Renal cortical epithelial cell (primary cell): Measurements from ENCODE around the gene MAP1B. TPM values are rescaled to one million over a fixed set of nuclear protein-coding genes. Genes with fewer than 3 reads are reported as not detected.

Experiments used
- DNase-seq: peaks from one replicate; pipeline ENCODE4 v3.0.0-alpha.2; 2011; ENCODE audit warnings: low read depth
- total RNA-seq: library from RNA; depleted of rRNA; stranded (reverse); fragments of >200 nt; gene quantifications from 2 replicates; pipeline ENCODE4 v1.2.3, GENCODE V29; 2014

MAP1B gene
- total RNA-seq, 1 donor from 2014 or later: 156 TPM

DNA sequence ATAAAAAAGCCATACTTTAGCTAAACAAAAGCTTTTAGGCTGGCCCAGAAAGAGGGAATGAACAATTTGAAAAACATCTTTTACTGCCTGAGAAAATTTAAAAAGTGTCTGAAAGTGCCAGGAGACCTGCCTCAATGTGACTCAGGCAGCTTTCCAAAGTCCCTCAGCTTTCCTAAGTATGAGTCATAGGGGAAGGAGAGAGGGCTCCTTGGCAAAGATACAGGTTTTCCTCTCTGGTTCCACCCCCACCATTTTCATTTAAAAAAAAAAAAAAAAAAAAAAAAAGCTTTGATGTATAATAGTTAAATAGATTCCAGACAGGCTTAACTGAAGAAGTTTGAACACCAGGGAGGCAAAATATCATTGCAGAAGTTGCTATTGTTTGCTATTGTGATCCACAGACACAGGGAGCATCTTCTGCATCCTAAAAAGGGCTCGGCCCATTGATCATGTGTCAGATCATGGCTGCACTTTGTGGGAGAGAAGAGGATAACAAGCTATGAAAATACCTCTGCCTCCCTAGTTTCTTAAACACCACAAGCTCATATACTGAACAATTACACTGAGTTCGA lies 141.2 kb downstream of the MAP1B start:
- DNase-seq: peak; percentile 94

DNA sequence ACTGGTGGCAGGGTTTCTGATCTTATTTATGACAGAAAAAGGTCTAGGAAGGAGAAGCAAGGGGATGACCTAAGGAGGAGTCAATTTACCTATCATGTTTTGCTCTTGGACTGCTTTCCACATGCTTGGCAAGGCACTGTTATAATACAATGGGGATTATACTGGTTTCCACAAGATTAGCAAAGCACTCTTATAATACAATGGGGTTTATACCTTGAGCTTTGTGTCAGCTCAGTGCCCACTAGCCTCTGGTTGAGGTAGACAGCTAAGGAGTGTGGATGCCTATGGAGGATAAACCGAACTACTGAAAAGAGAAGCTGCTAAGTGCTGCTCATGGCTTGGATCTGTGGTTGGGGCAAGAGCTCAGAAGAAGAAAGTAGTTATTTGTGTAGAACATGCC lies 144.1 kb downstream of the MAP1B start:
- no peak for DNase-seq

DNA sequence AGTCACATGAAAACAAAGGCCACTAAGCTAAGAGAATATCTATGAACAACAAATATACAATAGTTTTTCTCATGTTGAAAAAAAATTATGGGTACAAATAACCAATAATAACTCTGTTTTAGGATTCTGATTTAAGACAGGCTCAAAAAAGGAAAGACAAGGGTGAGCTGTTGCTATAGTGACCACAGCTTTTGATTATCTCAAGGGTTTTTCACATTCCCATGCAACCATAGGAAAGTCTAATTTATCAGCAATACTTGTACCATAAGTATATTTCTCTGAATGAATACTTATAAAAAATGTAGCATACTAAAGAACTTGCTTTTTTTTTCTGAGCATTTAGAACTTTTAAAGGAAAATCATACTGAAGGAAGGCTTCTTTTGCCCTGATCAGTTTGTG lies 144.7 kb downstream of the MAP1B start:
- DNase-seq: no peak

GRCh38 chr5:72252574-72253155 lies 145.4 kb downstream of the MAP1B start:
- no peak for DNase-seq

GRCh38 chr5:72255237-72255636 lies 148.0 kb downstream of the MAP1B start:
- DNase-seq: no peak

DNA sequence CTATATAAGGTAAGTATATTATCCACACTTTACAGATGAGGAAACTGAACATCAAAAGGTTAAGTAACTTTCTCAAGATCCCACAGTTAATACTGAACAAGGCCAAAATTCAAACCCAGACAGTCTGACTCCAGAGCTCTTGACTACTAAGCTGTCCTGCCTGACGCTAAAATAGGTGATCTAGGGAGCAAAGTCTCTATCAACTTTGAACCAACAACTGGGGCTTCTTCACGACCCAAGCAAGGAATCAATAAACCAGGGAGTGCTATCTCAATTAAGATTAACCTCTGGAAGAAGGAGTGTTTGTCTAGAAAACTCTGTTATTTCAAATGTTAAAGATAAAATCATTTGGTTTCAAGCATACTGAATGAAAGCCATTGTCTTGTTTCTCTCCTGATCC lies 148.4 kb downstream of the MAP1B start:
- DNase-seq: no peak

DNA sequence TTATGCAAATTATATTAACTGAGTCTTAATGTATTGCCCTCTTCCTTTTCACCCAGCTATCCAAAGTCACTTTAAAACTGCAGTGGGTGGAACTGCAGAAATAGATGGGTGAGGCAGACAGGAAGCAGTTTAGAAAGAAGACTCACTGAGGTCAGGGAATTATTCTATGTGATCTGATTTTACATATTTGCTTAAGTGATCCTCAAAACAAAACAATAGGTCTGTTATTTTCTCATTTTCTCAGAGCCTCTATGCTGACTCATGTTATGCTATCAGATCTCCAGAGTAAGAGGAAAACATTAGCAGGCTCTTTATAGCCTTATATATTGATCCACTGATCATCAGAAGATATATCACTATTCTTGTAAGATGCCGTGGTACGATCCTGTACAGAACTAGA lies 149.3 kb downstream of the MAP1B start:
- DNase-seq: peak; percentile 6

Other genes starting within 250 kb of the MAP1B start
- 58.2 and 92.7 TPM in 2 replicates for gene MRPS27, start 212.8 kb downstream of the MAP1B start, total RNA-seq
- 6.9 and 9.4 TPM in 2 replicates for gene PTCD2, start 212.9 kb downstream of the MAP1B start, total RNA-seq